ENCODE measurements around the gene RNASE4. TPM values are rescaled to one million over a fixed set of nuclear protein-coding genes. Genes with fewer than 3 reads are reported as not detected.
"Not testable (repeated sequence)": the region's sequence is repeated elsewhere in the genome, so short reads cannot be mapped to it uniquely, and the experiment has no call there.

The RNASE4 gene
- total RNA-seq, 2 experiments from 2014 or later = 0.11 to 0.38 TPM

GRCh38 chr14:20661197-20661596 lies 23.2 kb upstream of the RNASE4 start:
- TF ChIP-seq CTCF (IDR thresholded peaks at IDR 0.05) = no peak
- Histone ChIP-seq H3K4me3 (ENCODE audit: low read length) (no peak overlapping the region), H3K27ac (ENCODE audit: low read depth in 1 of 2, low read length in 2 of 2) (no peak overlapping the region), H3K27me3 (ENCODE audit: control insufficient read depth in 1 of 2, insufficient read depth in 2 of 2, low read length in 2 of 2) (peaks cover 7 to 12% of the 10 kb centered on the region in 2 experiments), H3K36me3 (ENCODE audit: insufficient read depth, low read length) (no peaks in the 10 kb centered on the region), H3K9me3 (ENCODE audit: control insufficient read depth in 1 of 2, insufficient read depth in 1 of 2, low read length in 2 of 2) (no peaks in the 10 kb centered on the region), H3K4me1 (ENCODE audit: insufficient read depth, low read length) (peaks cover 23% of the 10 kb centered on the region)
- H3K36me3 Mint-ChIP-seq (ENCODE audit: low read depth) = peaks cover 4% of the 10 kb centered on the region
- ChIA-PET POLR2A (interaction anchor here (4.9 kb wide), 1 partner anchor 22 kb away, joined by 45 read pairs; the partner anchor contains the start of gene RNASE4), CTCF (interaction anchor here (5.7 kb wide), 1 partner anchor 30 kb away, joined by 27 read pairs; no protein-coding TSS in a partner anchor)
- DNase-seq (no peak), ATAC-seq (ENCODE audit: poor library complexity) (no peak)
- peaks cover 32% of the 10 kb centered on the region for H3K27me3 Mint-ChIP-seq
- no peak overlapping the region for H3K4me3 Mint-ChIP-seq
- H3K4me1 Mint-ChIP-seq (ENCODE audit: low read depth) = peaks cover 36% of the 10 kb centered on the region
- intact Hi-C loops (cut with DNase I, micrococcal nuclease) = no loop called here
- no peak overlapping the region for H3K27ac Mint-ChIP-seq
- H3K9me3 Mint-ChIP-seq = no peaks in the 10 kb centered on the region

GRCh38 chr14:20662968-20663732 lies 21.2 kb upstream of the RNASE4 start:
- Histone ChIP-seq H3K4me3 (ENCODE audit: low read length) (peak overlapping the region; percentile 54), H3K27me3 (ENCODE audit: control insufficient read depth in 1 of 2, insufficient read depth in 2 of 2, low read length in 2 of 2) (no peaks in the 10 kb centered on the region), H3K9me3 (ENCODE audit: control insufficient read depth in 1 of 2, insufficient read depth in 1 of 2, low read length in 2 of 2) (no peaks in the 10 kb centered on the region), H3K27ac (ENCODE audit: low read depth in 1 of 2, low read length in 2 of 2) (no peak overlapping the region), H3K4me1 (ENCODE audit: insufficient read depth, low read length) (peaks cover 22% of the 10 kb centered on the region), H3K36me3 (ENCODE audit: insufficient read depth, low read length) (no peaks in the 10 kb centered on the region)
- DNase-seq = peak; percentile 65 to 92 (median 74)
- CTCF ChIA-PET = interaction anchor here (1.0 to 1.9 kb wide), 4 partner anchors 20 to 336 kb away, joined by 3 to 19 read pairs (median 6); partner anchors contain the start of gene RNASE4
- Mint-ChIP-seq H3K27ac (peak overlapping the region; percentile 85), H3K4me1 (ENCODE audit: low read depth) (peaks cover 35% of the 10 kb centered on the region), H3K36me3 (ENCODE audit: low read depth) (peaks cover 4% of the 10 kb centered on the region), H3K27me3 (peaks cover 18% of the 10 kb centered on the region), H3K9me3 (no peaks in the 10 kb centered on the region), H3K4me3 (peak overlapping the region; percentile 89)
- intact Hi-C loops (cut with DNase I, micrococcal nuclease) = loop anchor here (1.0 kb wide), 2 partner anchors 18 to 28 kb away; no protein-coding TSS in a partner anchor
- TF ChIP-seq CTCF (IDR thresholded peaks at IDR 0.05) = peak; percentile 72
- ATAC-seq (ENCODE audit: poor library complexity) = peak; percentile 89
- POLR2A ChIA-PET = interaction anchor here (1.0 to 4.9 kb wide), 2 partner anchors 20 to 50 kb away, joined by 4 to 45 read pairs; partner anchors contain the start of gene RNASE4

- H3K9me3 Mint-ChIP-seq; POLR2A ChIA-PET; H3K36me3 Mint-ChIP-seq (ENCODE audit: low read depth); H3K9me3 ChIP-seq (ENCODE audit: control insufficient read depth in 1 of 2, insufficient read depth in 1 of 2, low read length in 2 of 2); intact Hi-C loops (cut with DNase I, micrococcal nuclease); DNase-seq; H3K27me3 ChIP-seq (ENCODE audit: control insufficient read depth in 1 of 2, insufficient read depth in 2 of 2, low read length in 2 of 2); H3K4me3 ChIP-seq (ENCODE audit: low read length); CTCF ChIA-PET; H3K36me3 ChIP-seq (ENCODE audit: insufficient read depth, low read length); H3K27me3 Mint-ChIP-seq; ATAC-seq (ENCODE audit: poor library complexity); H3K27ac Mint-ChIP-seq; H3K27ac ChIP-seq (ENCODE audit: low read depth in 1 of 2, low read length in 2 of 2): not testable (repeated sequence)
- H3K4me1 ChIP-seq (ENCODE audit: insufficient read depth, low read length) = peaks cover 23% of the 10 kb centered on the region
- Mint-ChIP-seq H3K4me1 (ENCODE audit: low read depth) (peaks cover 40% of the 10 kb centered on the region), H3K4me3 (peak overlapping the region; percentile 17)
Observed at GRCh38 chr14:20666400-20666961, 17.9 kb upstream of the RNASE4 start.

All from CD4-positive, alpha-beta T cell (primary cell).